Smooth muscle cell (in vitro differentiated cells): ENCODE data around the gene FGF2. TPM values are rescaled to one million over a fixed set of nuclear protein-coding genes. Genes with fewer than 3 reads are reported as not detected.

Source experiments
- DNase-seq: peaks from one replicate; lab custom pipeline; 2025; ENCODE audit not compliant: unreplicated experiment; lab: John Stamatoyannopoulos, UW
- H2AFZ ChIP-seq: fragments of 200-600 bp; sonication (generic); 2 replicates; pipeline ENCODE4 v1.6.0; 2016; ENCODE audit warnings: antibody characterized with exemption, low read depth, mild to moderate bottlenecking
- H3F3A ChIP-seq: fragments of 200-600 bp; sonication (generic); 2 replicates; pipeline ENCODE4 v1.6.0; 2017; ENCODE audit warnings: antibody characterized with exemption, low read depth
- H3K27ac ChIP-seq: fragments of 200-600 bp; sonication (generic); 2 replicates; pipeline ENCODE4 v1.5.1; 2016; ENCODE audit warnings: low read depth, mild to moderate bottlenecking
- H3K27me3 ChIP-seq: fragments of 200-600 bp; sonication (generic); 2 replicates; pipeline ENCODE4 v1.6.1; 2016; ENCODE audit warnings: low read depth, mild to moderate bottlenecking
- H3K36me3 ChIP-seq: fragments of 200-600 bp; sonication (generic); 2 replicates; pipeline ENCODE4 v1.5.1; 2016; ENCODE audit warnings: low read depth
- H3K4me1 ChIP-seq: fragments of 200-600 bp; sonication (generic); 2 replicates; pipeline ENCODE4 v1.5.1; 2016; ENCODE audit warnings: low read depth
- H3K4me2 ChIP-seq: fragments of 200-600 bp; sonication (generic); 2 replicates; pipeline ENCODE4 v1.6.0; 2016; ENCODE audit warnings: mild to moderate bottlenecking
- H3K4me3 ChIP-seq: fragments of 200-600 bp; sonication (generic); 2 replicates; pipeline ENCODE4 v1.5.1; 2016; ENCODE audit warnings: mild to moderate bottlenecking
- H3K79me2 ChIP-seq: fragments of 200-600 bp; sonication (generic); 2 replicates; pipeline ENCODE4 v1.6.0; 2016; ENCODE audit warnings: low read depth, mild to moderate bottlenecking
- H3K9ac ChIP-seq: fragments of 200-600 bp; sonication (generic); 2 replicates; pipeline ENCODE4 v1.6.0; 2016; ENCODE audit warnings: low read depth
- H3K9me3 ChIP-seq: fragments of 200-600 bp; sonication (generic); replicated peaks from 2 replicates; pipeline ENCODE4 v1.5.1; 2016; ENCODE audit warnings: low read depth
- H4K20me1 ChIP-seq: fragments of 200-600 bp; sonication (generic); 2 replicates; pipeline ENCODE4 v1.6.0; 2016; ENCODE audit warnings: low read depth
- CTCF ChIP-seq: fragments of 200-600 bp; sonication (generic); IDR thresholded peaks from 2 replicates; pipeline ENCODE4 v1.5.1; 2017; ENCODE audit warnings: borderline replicate concordance, mild to moderate bottlenecking, antibody characterized with exemption; ENCODE audit not compliant: insufficient read depth, poor library complexity, severe bottlenecking
- WGBS: methylation state at CpG from one replicate; pipeline ENCODE4 v1.1.7; 2016; ENCODE audit warnings: low lambda C conversion rate; 5-methylcytosine and 5-hydroxymethylcytosine counted together
- polyA plus RNA-seq: library from polyadenylated mRNA; unstranded; fragments of >200 nt; fragmentation: Nextera tagmentation; extraction: Ambion mirVana; gene quantifications from 2 replicates; pipeline ENCODE4 v1.2.1, GENCODE V29; 2016
- total RNA-seq: library from RNA; depleted of rRNA; stranded (reverse); fragments of >200 nt; gene quantifications from 2 replicates; pipeline ENCODE4 v1.2.3, GENCODE V29; 2014

Gene FGF2
- total and polyA plus RNA-seq, 2 experiments from 2014 or later = 11.8 to 18.9 TPM

GRCh38 chr4:122884499-122884898 is 57.9 kb downstream of the FGF2 start:
- WGBS = 94% methylated on average over 1 of the region's 1 CpG
- peaks cover 8% of the 10 kb centered on the region for H3K36me3 ChIP-seq
- no peak for TF ChIP-seq CTCF

GRCh38 chr4:122889726-122890125 is 63.1 kb downstream of the FGF2 start:
- no peak overlapping the region for H3K4me2 ChIP-seq
- no peaks in the 10 kb centered on the region for H3F3A ChIP-seq
- no peaks in the 10 kb centered on the region for H3K9me3 ChIP-seq
- no peak for TF ChIP-seq CTCF
- no peak overlapping the region for H3K27ac ChIP-seq
- DNase-seq = no peak
- no peak overlapping the region for H3K9ac ChIP-seq
- no peak overlapping the region for H3K4me3 ChIP-seq
- H2AFZ ChIP-seq = no peak overlapping the region
- H3K79me2 ChIP-seq = no peaks in the 10 kb centered on the region
- 100% methylated on average over 1 of the region's 1 CpG for WGBS
- no peaks in the 10 kb centered on the region for H3K36me3 ChIP-seq
- H3K4me1 ChIP-seq = no peaks in the 10 kb centered on the region
- no peaks in the 10 kb centered on the region for H3K27me3 ChIP-seq
- no peaks in the 10 kb centered on the region for H4K20me1 ChIP-seq

More at GRCh38 chr4:122884499-122884898, 57.9 kb downstream of the FGF2 start:
- no peak overlapping the region for H3K27ac ChIP-seq
- no peak overlapping the region for H3K4me3 ChIP-seq
- no peak for DNase-seq
- no peaks in the 10 kb centered on the region for H3K9me3 ChIP-seq
- H4K20me1 ChIP-seq = no peaks in the 10 kb centered on the region
- H3K4me1 ChIP-seq = no peaks in the 10 kb centered on the region
- no peak overlapping the region for H3K4me2 ChIP-seq
- no peak overlapping the region for H2AFZ ChIP-seq
- no peaks in the 10 kb centered on the region for H3F3A ChIP-seq
- no peak overlapping the region for H3K9ac ChIP-seq
- H3K79me2 ChIP-seq = no peaks in the 10 kb centered on the region
- no peaks in the 10 kb centered on the region for H3K27me3 ChIP-seq

GRCh38 chr4:122890147-122890795 is 63.6 kb downstream of the FGF2 start:
- Histone ChIP-seq H3K9ac (no peak overlapping the region), H3K79me2 (no peaks in the 10 kb centered on the region), H2AFZ (no peak overlapping the region), H3K4me1 (no peaks in the 10 kb centered on the region), H3K4me2 (no peak overlapping the region), H4K20me1 (no peaks in the 10 kb centered on the region), H3K9me3 (no peaks in the 10 kb centered on the region), H3K27ac (peak overlapping the region; percentile 21), H3K27me3 (no peaks in the 10 kb centered on the region), H3K36me3 (no peaks in the 10 kb centered on the region), H3K4me3 (no peak overlapping the region), H3F3A (no peaks in the 10 kb centered on the region)
- no peak for DNase-seq
- TF ChIP-seq CTCF = no peak
- 93% methylated on average over 2 of the region's 2 CpGs for WGBS

- 85% methylated on average over 3 of the region's 3 CpGs for WGBS
- Histone ChIP-seq H3K27ac (peak overlapping the region; percentile 1), H3K4me1 (peaks cover 14% of the 10 kb centered on the region), H3K36me3 (no peaks in the 10 kb centered on the region), H2AFZ (no peak overlapping the region), H3K4me2 (no peak overlapping the region), H3K9me3 (no peaks in the 10 kb centered on the region), H3K79me2 (no peaks in the 10 kb centered on the region), H3F3A (peaks cover 5% of the 10 kb centered on the region), H4K20me1 (no peaks in the 10 kb centered on the region), H3K27me3 (no peaks in the 10 kb centered on the region), H3K9ac (no peak overlapping the region), H3K4me3 (no peak overlapping the region)
- no peak for DNase-seq
- TF ChIP-seq CTCF = no peak
Observed at GRCh38 chr4:122894827-122895226, 68.2 kb downstream of the FGF2 start.
